ENCODE measurements around the gene SLC30A2.

SLC30A2 gene

DNA sequence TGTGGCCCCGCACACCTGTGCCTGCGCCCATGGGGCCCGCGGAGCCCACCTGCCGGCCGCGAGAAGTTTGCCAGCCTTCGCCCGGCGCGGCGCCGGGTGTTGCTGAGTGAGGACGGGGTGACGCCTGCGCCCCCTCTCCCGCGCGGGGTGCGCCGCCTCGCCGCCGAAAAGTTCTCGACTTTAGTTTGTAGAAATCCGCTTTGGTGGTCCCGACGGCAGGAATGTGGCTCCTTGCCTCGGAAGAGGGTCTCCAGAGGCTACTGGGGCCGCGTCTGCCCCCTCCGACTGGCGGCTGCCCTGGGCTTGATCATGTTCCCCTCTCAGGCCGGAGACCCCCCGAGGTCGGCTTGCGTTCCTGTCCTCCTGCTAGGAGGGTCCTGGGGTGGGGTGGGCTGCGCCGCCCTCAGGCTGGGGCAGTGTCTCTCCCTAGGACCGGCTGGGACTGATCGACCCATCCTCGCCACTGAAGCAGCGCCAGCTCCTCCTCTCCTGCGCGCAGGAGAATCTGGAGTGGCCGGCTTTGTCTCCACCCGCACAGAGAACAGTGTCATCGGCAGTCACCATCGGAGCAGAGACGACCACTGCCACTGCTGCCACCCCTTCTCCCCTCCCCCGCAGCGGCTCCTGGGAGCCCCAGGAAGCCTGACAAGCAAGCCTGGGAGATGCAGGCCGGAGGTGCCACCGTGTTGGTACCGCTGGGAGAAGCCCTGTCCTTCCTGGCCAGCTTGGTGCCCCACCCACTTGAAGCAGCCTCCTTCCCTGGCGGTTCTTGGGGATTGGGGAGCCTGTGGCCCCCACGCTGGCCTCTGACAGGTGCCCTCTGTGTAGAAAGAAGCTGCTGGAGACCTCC, 553 bp upstream of the SLC30A2 start:
- DNase-seq = no peak
- TF ChIP-seq, protein P1, sequence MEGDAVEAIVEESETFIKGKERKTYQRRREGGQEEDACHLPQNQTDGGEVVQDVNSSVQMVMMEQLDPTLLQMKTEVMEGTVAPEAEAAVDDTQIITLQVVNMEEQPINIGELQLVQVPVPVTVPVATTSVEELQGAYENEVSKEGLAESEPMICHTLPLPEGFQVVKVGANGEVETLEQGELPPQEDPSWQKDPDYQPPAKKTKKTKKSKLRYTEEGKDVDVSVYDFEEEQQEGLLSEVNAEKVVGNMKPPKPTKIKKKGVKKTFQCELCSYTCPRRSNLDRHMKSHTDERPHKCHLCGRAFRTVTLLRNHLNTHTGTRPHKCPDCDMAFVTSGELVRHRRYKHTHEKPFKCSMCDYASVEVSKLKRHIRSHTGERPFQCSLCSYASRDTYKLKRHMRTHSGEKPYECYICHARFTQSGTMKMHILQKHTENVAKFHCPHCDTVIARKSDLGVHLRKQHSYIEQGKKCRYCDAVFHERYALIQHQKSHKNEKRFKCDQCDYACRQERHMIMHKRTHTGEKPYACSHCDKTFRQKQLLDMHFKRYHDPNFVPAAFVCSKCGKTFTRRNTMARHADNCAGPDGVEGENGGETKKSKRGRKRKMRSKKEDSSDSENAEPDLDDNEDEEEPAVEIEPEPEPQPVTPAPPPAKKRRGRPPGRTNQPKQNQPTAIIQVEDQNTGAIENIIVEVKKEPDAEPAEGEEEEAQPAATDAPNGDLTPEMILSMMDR (IDR thresholded peaks at IDR 0.05; ENCODE audit: low read depth, low read length) = no peak
- Histone ChIP-seq H3K27me3 (peaks cover 53% of the 10 kb centered on the region), H3K4me1 (no peaks in the 10 kb centered on the region), H3K4me3 (ENCODE audit: low read depth, low read length) (no peak overlapping the region), H3K9me3 (no peaks in the 10 kb centered on the region), H3K36me3 (no peaks in the 10 kb centered on the region)

DNA sequence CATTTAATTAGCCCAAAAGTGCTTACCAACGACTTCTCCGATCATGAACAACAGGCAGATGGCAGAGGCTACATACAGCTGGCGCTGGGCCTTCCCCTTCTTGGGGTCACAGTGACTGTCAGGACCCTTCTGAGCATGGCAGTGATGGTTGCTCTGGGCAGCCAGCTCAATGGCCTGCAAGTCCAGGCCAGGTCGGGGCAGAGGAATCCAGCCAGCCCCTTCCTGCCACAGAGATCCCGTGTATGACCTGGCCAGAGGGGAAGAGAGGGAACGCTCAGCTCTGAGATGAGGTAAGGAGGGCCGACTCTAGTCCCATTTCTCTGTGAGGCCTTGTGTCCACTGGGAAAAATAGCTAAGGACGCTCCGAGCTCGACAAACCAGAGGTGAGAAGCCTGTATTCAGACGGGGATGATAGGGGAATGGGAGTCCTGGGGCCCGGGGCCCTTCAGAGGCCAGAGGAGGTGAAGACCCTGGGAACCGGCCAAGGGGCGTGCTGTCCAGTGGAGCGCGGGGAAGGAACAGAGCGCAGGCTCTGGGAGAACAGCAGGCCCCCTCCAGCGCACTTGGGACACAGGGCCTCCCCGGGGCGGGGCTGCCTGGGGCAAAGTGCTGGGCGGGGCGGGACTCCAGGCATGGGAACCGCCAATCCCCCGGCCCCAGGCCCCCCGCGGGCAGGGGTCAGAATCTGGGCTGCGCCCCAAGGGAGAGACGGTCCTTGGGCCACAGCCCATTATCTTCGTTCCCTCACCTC, 772 bp downstream of the SLC30A2 start:
- Histone ChIP-seq H3K27me3 (peaks cover 53% of the 10 kb centered on the region), H3K9me3 (no peaks in the 10 kb centered on the region), H3K4me1 (no peaks in the 10 kb centered on the region), H3K36me3 (no peaks in the 10 kb centered on the region), H3K4me3 (ENCODE audit: low read depth, low read length) (no peak overlapping the region)
- TF ChIP-seq, protein P1 (IDR thresholded peaks at IDR 0.05; ENCODE audit: low read depth, low read length) = no peak
- no peak for DNase-seq

DNA sequence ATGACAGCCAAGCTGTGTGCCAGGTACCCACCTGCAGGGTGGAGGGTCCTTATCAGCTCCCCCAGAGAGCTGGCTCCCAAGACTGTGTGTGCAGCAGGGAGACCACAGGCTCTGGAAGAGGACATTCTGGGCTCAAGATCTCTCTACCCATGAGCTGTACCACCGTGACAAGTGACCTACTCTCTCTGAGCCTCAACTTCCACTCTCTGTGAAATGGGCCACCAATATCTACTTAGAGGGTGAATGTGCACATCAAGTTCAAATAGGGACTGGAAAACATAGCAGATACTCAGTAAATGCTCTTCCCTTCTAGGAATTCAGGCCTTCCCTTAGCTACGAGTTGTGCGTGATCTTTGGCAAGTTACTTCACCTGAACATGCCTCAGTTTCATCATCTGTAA, 1.5 kb downstream of the SLC30A2 start:
- no peak for DNase-seq
- H3K4me1 ChIP-seq = no peaks in the 10 kb centered on the region
- TF ChIP-seq, protein P1 (IDR thresholded peaks at IDR 0.05; ENCODE audit: low read depth, low read length) = no peak
- no peaks in the 10 kb centered on the region for H3K36me3 ChIP-seq
- peaks cover 51% of the 10 kb centered on the region for H3K27me3 ChIP-seq
- no peaks in the 10 kb centered on the region for H3K9me3 ChIP-seq
- H3K4me3 ChIP-seq (ENCODE audit: low read depth, low read length) = no peak overlapping the region

DNA sequence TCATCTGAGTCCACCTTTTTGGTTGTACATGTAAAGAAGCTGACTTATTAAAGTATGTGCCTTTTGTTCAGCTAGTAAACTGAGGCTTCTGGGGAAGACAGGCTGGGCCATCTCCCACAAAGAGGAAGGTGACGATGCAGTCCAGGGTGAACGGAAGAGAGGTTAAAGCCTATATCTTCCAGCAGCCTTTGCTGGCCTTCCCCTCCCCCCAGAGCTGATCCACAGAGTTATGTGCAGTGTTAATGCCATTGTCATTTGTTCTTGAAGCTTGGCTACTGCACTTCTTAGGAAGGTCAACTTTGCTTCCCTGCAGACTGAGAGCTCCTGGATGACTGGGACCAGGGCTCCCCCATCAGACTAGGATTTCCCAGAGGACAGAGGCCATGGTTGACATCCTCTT, 2.2 kb downstream of the SLC30A2 start:
- H3K36me3 ChIP-seq = no peaks in the 10 kb centered on the region
- H3K27me3 ChIP-seq = peaks cover 49% of the 10 kb centered on the region
- TF ChIP-seq, protein P1 (IDR thresholded peaks at IDR 0.05; ENCODE audit: low read depth, low read length) = no peak
- no peak for DNase-seq
- no peak overlapping the region for H3K4me3 ChIP-seq (ENCODE audit: low read depth, low read length)
- no peaks in the 10 kb centered on the region for H3K9me3 ChIP-seq
- H3K4me1 ChIP-seq = no peaks in the 10 kb centered on the region

DNA sequence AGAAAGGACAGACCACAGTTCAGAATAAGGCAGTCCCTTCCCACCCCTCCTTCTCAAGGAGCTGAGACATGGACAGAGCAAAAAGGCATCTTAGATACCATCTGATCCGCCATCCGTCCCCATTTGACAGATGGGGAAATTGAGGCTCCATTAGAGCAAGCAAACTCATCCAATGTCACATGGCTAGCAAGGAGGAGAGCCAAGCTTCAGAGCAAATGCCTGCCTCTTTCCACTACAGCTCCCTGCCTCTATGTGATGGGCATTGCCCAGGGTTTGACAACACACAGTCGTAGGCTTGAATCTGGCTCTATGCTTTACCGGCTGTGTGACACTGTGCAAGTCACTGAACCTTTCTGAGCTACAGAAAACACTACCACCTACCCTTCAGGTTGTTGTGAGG, 3.9 kb downstream of the SLC30A2 start:
- Histone ChIP-seq H3K4me3 (ENCODE audit: low read depth, low read length) (no peak overlapping the region), H3K27me3 (peaks cover 34% of the 10 kb centered on the region), H3K4me1 (no peaks in the 10 kb centered on the region), H3K9me3 (no peaks in the 10 kb centered on the region), H3K36me3 (no peaks in the 10 kb centered on the region)
- DNase-seq = no peak
- TF ChIP-seq, protein P1 (IDR thresholded peaks at IDR 0.05; ENCODE audit: low read depth, low read length) = no peak

DNA sequence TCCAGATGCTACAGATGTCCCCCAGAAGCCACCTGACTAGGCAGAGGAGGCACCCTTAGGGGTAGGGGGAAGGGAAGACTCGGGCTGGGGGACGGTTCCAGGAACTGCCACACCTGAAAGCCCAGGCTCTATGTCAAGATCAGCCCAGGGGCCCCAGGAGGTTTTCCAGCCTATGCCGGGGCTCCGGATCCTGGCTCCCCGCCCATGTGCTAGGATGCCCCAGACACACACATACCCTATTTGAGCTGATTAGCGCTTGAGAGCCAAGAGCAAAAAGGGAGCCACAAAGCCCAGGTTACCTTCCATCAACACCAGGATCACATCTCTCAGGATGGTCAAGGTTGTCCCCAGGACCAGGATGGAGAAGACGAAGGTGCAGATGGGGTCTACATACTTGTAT, 4.5 kb downstream of the SLC30A2 start:
- Histone ChIP-seq H3K36me3 (no peaks in the 10 kb centered on the region), H3K27me3 (peaks cover 28% of the 10 kb centered on the region)

More for the DNA sequence above, 4.5 kb downstream of the SLC30A2 start:
- DNase-seq = no peak
- H3K4me3 ChIP-seq (ENCODE audit: low read depth, low read length) = no peak overlapping the region
- no peaks in the 10 kb centered on the region for H3K9me3 ChIP-seq
- H3K4me1 ChIP-seq = no peaks in the 10 kb centered on the region
- TF ChIP-seq, protein P1 (IDR thresholded peaks at IDR 0.05; ENCODE audit: low read depth, low read length) = no peak
